ENCODE measurements around the gene PPP1R3A. TPM values are rescaled to one million over a fixed set of nuclear protein-coding genes. Genes with fewer than 3 reads are reported as not detected.

The PPP1R3A gene
- total RNA-seq, 1 experiment from 2014 or later: not detected

- no CpG with 5 or more reads among the region's 3 CpGs for WGBS (ENCODE audit: extremely low coverage, insufficient read length, low lambda C conversion rate)
- H3T11ph ChIP-seq (ENCODE audit: low read length): no peak overlapping the region
Observed at GRCh38 chr7:113840954-113841353, 77.9 kb downstream of the PPP1R3A start.

More at GRCh38 chr7:113840954-113841353, 77.9 kb downstream of the PPP1R3A start:
- H2BK120ac ChIP-seq (ENCODE audit: low read depth, low read length, poor library complexity, severe bottlenecking): no peak overlapping the region
- DNase-seq: no peak
- H3K79me2 ChIP-seq (ENCODE audit: insufficient read depth, low read length): no peaks in the 10 kb centered on the region
- H2BK12ac ChIP-seq (ENCODE audit: insufficient read length, low read depth, low read length): no peak overlapping the region
- H3K4me1 ChIP-seq (ENCODE audit: insufficient read depth, low read length): no peaks in the 10 kb centered on the region
- no peaks in the 10 kb centered on the region for H3K79me1 ChIP-seq (ENCODE audit: insufficient read depth, low read depth, low read length, poor library complexity, severe bottlenecking)
- H3K9me3 Mint-ChIP-seq: peaks cover 0 to 2% of the 10 kb centered on the region in 2 experiments; a peak in 1 of 5 replicates
- no peak overlapping the region for H2BK5ac ChIP-seq (ENCODE audit: insufficient read length, low read length)
- H3K27me3 ChIP-seq (ENCODE audit: insufficient read depth, low read length): no peaks in the 10 kb centered on the region
- no peaks in the 10 kb centered on the region for H3K4me1 Mint-ChIP-seq
- no peak overlapping the region for H3K4ac ChIP-seq (ENCODE audit: low read depth, low read length)
- no peak for TF ChIP-seq CTCF (conservative IDR thresholded peaks at IDR 0.05)
- H3K4me3 Mint-ChIP-seq: no peak overlapping the region
- H3K36me3 Mint-ChIP-seq (ENCODE audit: insufficient read depth in 1 of 3, low read depth in 3 of 3): no peaks in the 10 kb centered on the region
- H3K27ac ChIP-seq (ENCODE audit: insufficient read length, low read depth, low read length): no peak overlapping the region
- no peak overlapping the region for H3K23ac ChIP-seq (ENCODE audit: insufficient read length, low read depth, low read length)
- H4K8ac ChIP-seq (replicated peaks; ENCODE audit: insufficient read length, low read depth, low read length): no peak overlapping the region
- H3K27ac Mint-ChIP-seq: no peak overlapping the region
- H3K9me3 ChIP-seq (ENCODE audit: control insufficient read depth, low read depth, low read length): no peaks in the 10 kb centered on the region
- no peak overlapping the region for H3K9ac ChIP-seq (ENCODE audit: extremely low read depth, insufficient read length, low read length)
- no peaks in the 10 kb centered on the region; the same call in 1 of the 2 replicates for H3K27me3 Mint-ChIP-seq (ENCODE audit: low read depth)
- H4K5ac ChIP-seq (ENCODE audit: insufficient read length, low read depth, low read length): no peak overlapping the region
- no peak overlapping the region for H3K56ac ChIP-seq (ENCODE audit: insufficient read length, low read depth, low read length)
- H4K91ac ChIP-seq (ENCODE audit: insufficient read length, low read depth, low read length): no peak overlapping the region
- H2BK20ac ChIP-seq (ENCODE audit: low read depth, low read length, poor library complexity, severe bottlenecking): no peak overlapping the region
- H2AFZ ChIP-seq (ENCODE audit: low read length): no peak overlapping the region
- H3K18ac ChIP-seq (ENCODE audit: insufficient read length, low read depth, low read length): no peak overlapping the region
- no peak overlapping the region for H2BK15ac ChIP-seq (ENCODE audit: low read depth, low read length)
- no peak overlapping the region for H3K14ac ChIP-seq (ENCODE audit: insufficient read depth, low read length)
- no peak overlapping the region for H2AK5ac ChIP-seq (ENCODE audit: insufficient read length, low read length)
- no peaks in the 10 kb centered on the region for H4K20me1 ChIP-seq (ENCODE audit: control insufficient read depth, insufficient read depth, insufficient read length)
- H3K4me2 ChIP-seq (ENCODE audit: insufficient read depth, insufficient read length, low read length): no peak overlapping the region
- no peaks in the 10 kb centered on the region for H3K23me2 ChIP-seq (ENCODE audit: insufficient read length, low read depth, low read length, poor library complexity, severe bottlenecking)

Measured in H9 (cell line).